ENCODE data around the gene MADCAM1.

MADCAM1 gene

DNA sequence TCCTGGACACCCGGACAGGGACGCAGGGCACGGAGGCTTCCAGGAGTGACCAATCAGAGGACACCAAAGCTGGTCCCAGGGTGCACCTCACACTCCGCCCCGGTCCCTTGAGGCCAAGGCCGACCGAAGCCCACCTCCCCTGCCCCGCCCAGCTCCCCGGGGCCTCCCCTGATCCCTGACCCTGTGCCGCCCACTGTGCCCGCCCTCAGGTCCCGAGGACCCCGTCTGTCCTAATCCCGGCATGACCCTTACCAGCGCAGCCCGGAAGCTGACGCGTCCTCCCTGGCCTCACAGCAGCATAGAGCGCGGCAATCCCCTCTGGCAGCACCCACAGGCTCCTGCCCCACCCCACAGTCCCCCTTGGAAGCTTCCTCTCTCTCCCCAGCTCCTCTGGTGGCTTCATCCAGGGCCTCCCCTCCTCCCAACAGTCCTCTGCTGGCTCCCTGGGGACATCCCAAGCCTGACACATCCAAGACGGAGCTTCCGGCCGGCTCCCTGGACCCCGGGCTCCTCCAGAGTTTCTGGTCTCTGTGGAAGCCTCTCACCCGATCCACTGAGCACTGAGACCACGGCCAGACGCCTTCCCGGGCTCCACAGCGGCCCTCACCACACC is 27.9 kb downstream of the MADCAM1 start:
- H3K27ac ChIP-seq: no peak overlapping the region
- TF ChIP-seq, protein P1, sequence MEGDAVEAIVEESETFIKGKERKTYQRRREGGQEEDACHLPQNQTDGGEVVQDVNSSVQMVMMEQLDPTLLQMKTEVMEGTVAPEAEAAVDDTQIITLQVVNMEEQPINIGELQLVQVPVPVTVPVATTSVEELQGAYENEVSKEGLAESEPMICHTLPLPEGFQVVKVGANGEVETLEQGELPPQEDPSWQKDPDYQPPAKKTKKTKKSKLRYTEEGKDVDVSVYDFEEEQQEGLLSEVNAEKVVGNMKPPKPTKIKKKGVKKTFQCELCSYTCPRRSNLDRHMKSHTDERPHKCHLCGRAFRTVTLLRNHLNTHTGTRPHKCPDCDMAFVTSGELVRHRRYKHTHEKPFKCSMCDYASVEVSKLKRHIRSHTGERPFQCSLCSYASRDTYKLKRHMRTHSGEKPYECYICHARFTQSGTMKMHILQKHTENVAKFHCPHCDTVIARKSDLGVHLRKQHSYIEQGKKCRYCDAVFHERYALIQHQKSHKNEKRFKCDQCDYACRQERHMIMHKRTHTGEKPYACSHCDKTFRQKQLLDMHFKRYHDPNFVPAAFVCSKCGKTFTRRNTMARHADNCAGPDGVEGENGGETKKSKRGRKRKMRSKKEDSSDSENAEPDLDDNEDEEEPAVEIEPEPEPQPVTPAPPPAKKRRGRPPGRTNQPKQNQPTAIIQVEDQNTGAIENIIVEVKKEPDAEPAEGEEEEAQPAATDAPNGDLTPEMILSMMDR (conservative IDR thresholded peaks at IDR 0.05): no peak
- no peak for TF ChIP-seq ZFX (IDR thresholded peaks at IDR 0.05)

DNA sequence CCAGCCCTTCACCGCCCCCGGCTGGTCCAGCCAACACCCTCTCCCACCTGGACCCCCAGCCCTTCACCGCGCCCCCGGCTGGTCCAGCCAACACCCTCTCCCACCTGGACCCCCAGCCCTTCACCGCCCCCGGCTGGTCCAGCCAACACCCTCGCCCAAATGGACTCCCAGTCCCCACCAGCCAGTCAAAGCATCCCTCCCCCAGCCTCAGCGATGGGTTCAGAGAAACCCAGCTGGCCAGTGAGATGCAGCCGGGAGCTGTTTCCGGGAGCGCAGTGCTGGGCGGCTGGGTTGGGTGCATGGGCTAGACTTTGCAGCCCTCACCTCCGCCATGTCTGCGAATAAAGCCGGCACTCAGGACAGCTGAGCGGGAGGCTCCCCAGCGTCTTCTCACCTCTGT is 28.7 kb downstream of the MADCAM1 start:
- TF ChIP-seq ZFX (IDR thresholded peaks at IDR 0.05): no peak
- TF ChIP-seq, protein P1 (conservative IDR thresholded peaks at IDR 0.05): no peak
- H3K27ac ChIP-seq: no peak overlapping the region

DNA sequence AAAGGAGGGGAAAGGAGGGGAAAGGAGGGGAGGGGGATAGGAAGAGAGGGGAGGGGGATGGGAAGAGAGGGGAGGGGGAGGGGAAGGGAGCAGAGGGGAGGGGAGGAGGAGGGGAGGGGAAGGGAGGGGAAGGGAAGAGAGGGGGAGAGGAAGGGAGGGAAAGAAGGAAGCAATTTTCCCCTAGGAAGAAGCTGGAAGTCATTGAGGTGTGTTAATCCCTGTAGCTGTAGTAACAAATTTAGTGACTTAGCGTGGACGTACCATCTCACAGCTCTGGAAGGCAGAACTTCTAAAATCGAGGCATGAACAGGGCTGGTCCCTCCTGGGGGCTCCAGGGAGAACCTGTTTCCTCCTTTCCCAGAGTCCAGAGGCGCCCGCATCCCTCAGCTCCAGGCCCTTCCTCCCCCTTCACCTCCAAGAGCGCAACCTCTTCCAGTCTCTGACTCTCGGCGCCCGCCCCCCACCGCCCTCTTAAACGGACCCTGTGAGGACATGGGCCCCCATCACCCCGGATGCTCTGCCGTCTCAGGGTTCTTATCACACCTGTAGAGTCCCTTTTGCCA is 29.7 kb downstream of the MADCAM1 start:
- TF ChIP-seq ZFX (IDR thresholded peaks at IDR 0.05): no peak
- TF ChIP-seq, protein P1 (conservative IDR thresholded peaks at IDR 0.05): no peak
- no peak overlapping the region for H3K27ac ChIP-seq

DNA sequence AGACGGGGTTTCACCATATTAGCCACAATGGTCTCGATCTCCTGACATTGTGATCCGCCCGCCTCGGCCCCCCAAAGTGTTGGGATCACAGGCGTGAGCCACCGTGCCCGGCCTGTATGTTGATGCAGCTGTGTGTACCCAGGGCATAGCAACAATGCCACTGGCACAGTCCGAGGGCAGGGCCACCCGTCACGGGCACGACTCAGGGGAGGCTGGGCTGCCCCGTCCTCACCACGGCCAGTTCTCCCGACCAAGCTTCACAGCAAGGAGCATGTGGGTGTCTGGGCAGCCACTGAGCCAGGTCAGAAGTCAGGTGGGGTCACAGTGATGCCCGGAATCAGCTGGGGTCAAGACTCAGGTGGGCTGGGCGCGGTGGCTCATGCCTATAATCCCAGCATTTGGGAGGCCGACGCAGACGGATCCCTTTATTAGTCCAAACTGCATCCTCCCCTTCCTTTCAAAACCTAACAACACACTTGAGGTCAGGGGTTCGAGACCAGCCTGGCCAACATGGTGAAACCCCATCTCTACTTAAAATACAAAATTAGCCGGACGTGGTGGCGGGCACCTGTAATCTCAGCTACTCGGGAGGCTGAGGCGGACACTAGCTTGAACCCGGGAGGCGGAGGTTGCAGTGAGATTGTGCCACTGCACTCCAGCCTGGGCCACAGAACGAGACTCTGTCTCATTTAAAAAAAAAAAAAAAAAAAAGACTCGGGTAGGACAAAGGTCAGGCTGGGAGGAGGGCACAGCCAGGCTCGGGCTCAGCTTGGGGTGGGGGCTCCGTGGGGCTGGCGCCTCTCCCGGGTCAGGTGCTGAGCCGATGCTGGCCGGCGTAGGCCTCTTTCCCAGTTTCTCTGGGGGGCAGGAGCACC is 34.1 kb downstream of the MADCAM1 start:
- TF ChIP-seq ZFX (IDR thresholded peaks at IDR 0.05): no peak
- TF ChIP-seq, protein P1 (conservative IDR thresholded peaks at IDR 0.05): no peak
- H3K27ac ChIP-seq: peak overlapping the region; percentile 84

DNA sequence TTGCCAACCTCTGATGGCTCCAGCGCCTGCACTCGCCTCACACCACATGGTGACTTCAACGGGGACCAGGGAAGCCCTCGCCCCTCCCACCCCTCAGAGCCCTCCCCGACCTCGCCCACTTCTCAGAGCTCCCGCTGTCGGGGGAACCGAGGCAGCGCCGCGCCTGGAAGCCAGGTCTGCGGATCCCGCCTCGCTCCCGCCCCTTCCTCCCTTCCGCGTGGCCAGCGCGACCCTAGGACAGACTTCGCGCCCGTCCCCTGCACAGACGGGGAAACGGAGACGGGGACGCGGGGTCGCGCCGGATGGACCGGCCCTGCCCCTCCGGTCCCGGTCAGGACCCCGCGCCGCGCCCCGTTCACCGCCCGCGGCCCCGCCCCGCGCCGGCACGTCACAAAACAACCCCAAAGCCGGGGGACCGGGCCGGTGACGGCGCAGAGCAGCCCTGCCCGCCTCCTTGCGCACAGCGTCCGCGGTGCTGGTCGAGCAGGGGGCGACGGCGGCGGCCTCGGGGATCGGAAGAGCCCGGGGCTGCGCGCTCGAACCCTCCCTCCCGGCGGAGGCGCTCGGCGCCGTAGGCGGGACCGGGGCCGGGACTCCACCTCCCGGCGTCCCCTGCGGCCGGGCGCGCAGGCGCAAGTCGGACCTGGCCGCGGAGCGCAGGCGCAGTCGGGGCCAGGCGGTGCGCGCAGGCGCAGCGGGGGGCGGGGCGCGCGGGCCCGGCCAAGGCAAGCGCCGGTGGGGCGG is 34.9 kb downstream of the MADCAM1 start:
- TF ChIP-seq, protein P1 (conservative IDR thresholded peaks at IDR 0.05): no peak; the same call in 1 of the 2 replicates
- TF ChIP-seq ZFX (IDR thresholded peaks at IDR 0.05): no peak; the same call in 1 of the 2 replicates
- H3K27ac ChIP-seq: peak overlapping the region; percentile 84

DNA sequence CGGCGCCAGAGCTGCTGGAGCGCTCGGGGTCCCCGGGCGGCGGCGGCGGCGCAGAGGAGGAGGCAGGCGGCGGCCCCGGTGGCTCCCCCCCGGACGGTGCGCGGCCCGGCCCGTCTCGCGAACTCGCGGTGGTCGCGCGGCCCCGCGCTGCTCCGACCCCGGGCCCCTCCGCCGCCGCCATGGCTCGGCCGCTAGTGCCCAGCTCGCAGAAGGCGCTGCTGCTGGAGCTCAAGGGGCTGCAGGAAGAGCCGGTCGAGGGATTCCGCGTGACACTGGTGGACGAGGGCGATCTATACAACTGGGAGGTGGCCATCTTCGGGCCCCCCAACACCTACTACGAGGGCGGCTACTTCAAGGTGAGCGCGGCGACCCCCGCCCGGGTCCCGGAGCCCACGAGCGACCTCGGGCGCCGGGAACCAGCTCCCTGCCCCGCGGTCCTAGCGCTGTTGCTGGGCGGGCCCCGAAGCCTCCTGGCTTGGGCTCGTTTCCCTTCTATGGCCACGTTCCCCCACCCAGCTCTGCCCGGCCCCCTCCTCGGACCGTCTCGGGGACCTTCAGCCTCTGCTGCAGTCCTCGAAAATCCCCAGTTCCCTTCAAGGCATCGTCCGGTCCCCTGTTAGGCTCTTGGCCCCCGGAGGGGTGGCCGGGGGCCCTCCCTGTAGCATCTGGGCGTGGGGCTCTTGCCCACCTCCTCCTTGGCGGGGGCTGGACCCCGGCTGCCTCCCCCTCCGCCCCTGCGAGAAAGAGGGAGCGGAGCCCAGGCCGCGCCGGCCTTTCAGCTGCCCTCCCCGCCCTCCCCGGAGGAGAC is 35.7 kb downstream of the MADCAM1 start, which contains the start of gene CDC34:
Gene CDC34, plus strand, starts transcription at position 8 of the 808 bp plus-strand sequence. Its CDS starts 172 bp downstream, at position 180.
- peak; percentile 35 for TF ChIP-seq ZFX (IDR thresholded peaks at IDR 0.05)
- TF ChIP-seq, protein P1 (conservative IDR thresholded peaks at IDR 0.05): no peak
- H3K27ac ChIP-seq: peak within 1 kb of the TSS; percentile 84

All from C4-2B (cell line).